H1 (cell line): ENCODE results near the gene GRIK1. TPM values are rescaled to one million over a fixed set of nuclear protein-coding genes. Genes with fewer than 3 reads are reported as not detected.

Experiments used
- GTF2F1 ChIP-seq: IDR thresholded peaks from 2 replicates; pipeline ENCODE4 v1.6.1; 2012; ENCODE audit warnings: low read depth, low read length, improper control_type of control experiment, borderline replicate concordance
- SP2 ChIP-seq: IDR thresholded peaks from 2 replicates; pipeline ENCODE4 v1.6.1; 2012; ENCODE audit warnings: mild to moderate bottlenecking, low read length, inconsistent platforms
- polyA plus RNA-seq, 7 experiments: library from polyadenylated mRNA; depleted of rRNA in 3 of 7; stranded (reverse) in 5 of 7; unstranded in 2 of 7; fragments of >200 nt in 5 of 7; fragments of 200-250 nt in 2 of 7; gene quantifications; 1 replicate in 5 of 7; 2 replicates in 1 of 7; 4 replicates in 1 of 7; pipeline versions ENCODE4 v1.2.1 to v1.2.3, GENCODE V29; 2011 to 2013; ENCODE audit warnings: missing spikeins in 2 of 7, mixed read lengths in 2 of 7
- total RNA-seq: library from RNA; stranded (reverse); fragmentation: NEBNext Ultra II Directional; extraction: Animal tissue kit (Norgen Biotek cat#: 25700); gene quantifications from 2 replicates; pipeline ENCODE4 v1.2.1, GENCODE V29; 2021

GRIK1 gene
- total and polyA plus RNA-seq, 2 of the 8 experiments (the other 6 are each of a cell fraction or from before 2014, with no cell fraction given), result 0.11 to 0.32 TPM

- TF ChIP-seq GTF2F1 (no peak), SP2 (no peak)
Measured at GRCh38 chr21:29777160-29777559, 162.6 kb downstream of the GRIK1 start (continued).
